ENCODE results near the gene GRIN1. TPM values are rescaled to one million over a fixed set of nuclear protein-coding genes. Genes with fewer than 3 reads are reported as not detected.

GRIN1 gene
- total and polyA plus RNA-seq, 2 of the 13 experiments (the other 11 are each of a cell fraction or from before 2014, with no cell fraction given): 0.13 TPM; not detected in 1

DNA sequence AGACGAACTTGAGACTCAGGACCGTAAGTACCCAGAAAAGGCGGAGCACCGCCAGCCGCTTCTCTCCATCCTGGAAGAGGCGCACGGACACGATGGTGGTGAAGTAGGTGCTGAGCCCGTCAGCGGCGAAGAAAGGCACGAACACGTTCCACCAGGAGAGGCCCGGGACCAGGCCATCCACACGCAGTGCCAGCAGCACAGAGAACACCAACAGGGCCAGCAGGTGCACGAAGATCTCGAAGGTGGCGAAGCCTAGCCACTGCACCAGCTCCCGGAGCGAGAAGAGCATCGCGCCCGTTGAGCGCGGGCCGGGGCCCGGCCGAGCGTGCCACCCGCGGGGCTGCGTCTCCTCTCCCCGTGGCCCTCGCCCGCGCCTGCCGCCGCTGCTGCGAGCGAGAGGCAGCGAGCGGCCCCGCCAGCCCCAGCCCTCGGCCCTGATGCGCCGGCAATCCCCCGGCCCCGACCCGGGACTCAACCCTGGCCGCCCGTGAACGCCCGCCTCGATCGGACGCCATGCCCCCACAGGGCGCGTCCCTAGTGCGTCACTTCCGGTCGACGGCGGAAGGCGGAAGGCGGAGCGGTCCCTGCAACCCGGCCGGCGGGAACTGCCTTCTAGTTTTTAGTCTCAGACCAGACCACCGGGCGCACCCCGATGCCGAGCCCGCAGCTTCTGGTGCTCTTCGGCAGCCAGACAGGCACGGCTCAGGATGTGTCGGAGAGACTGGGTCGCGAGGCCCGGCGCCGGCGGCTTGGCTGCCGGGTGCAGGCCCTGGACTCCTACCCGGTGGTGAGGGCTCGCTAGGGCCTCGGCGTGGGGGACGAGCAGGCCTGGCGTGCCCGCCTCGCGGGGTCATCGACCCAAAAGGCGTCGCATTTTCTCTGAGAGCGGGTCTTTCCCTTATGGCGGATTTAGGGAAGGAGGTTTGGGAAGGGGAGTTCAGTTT lies 66.4 kb downstream of the GRIN1 start, which contains the start of the genes NDOR1 and TMEM203 (continued):
- TF ChIP-seq, protein P1, sequence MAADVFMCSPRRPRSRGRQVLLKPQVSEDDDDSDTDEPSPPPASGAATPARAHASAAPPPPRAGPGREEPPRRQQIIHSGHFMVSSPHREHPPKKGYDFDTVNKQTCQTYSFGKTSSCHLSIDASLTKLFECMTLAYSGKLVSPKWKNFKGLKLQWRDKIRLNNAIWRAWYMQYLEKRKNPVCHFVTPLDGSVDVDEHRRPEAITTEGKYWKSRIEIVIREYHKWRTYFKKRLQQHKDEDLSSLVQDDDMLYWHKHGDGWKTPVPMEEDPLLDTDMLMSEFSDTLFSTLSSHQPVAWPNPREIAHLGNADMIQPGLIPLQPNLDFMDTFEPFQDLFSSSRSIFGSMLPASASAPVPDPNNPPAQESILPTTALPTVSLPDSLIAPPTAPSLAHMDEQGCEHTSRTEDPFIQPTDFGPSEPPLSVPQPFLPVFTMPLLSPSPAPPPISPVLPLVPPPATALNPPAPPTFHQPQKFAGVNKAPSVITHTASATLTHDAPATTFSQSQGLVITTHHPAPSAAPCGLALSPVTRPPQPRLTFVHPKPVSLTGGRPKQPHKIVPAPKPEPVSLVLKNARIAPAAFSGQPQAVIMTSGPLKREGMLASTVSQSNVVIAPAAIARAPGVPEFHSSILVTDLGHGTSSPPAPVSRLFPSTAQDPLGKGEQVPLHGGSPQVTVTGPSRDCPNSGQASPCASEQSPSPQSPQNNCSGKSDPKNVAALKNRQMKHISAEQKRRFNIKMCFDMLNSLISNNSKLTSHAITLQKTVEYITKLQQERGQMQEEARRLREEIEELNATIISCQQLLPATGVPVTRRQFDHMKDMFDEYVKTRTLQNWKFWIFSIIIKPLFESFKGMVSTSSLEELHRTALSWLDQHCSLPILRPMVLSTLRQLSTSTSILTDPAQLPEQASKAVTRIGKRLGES (CRISPR knock-in tag; IDR thresholded peaks at IDR 0.05; ENCODE audit: borderline replicate concordance): no peak
- TF ChIP-seq SIN3A (IDR thresholded peaks at IDR 0.05; ENCODE audit: borderline replicate concordance, low read depth, low read length) (peak; percentile 83; the same call in 1 of the 2 replicates), ZNF501 (CRISPR knock-in tag; IDR thresholded peaks at IDR 0.05) (peak; percentile 95), IRF2 (CRISPR knock-in tag; IDR thresholded peaks at IDR 0.05) (peak; percentile 77; the same call in 1 of the 2 replicates), SMAD3 (CRISPR knock-in tag; IDR thresholded peaks at IDR 0.05) (0 out of 2 replicates have a peak, but pooled peaks have one; percentile 72), ZFP36 (IDR thresholded peaks at IDR 0.05; ENCODE audit: borderline replicate concordance, low read depth, low read length, partially characterized antibody) (no peak), NFATC3 (CRISPR knock-in tag; IDR thresholded peaks at IDR 0.05) (no peak), SETDB1 (CRISPR knock-in tag; IDR thresholded peaks at IDR 0.05; ENCODE audit: borderline replicate concordance) (no peak), ZNF83 (CRISPR knock-in tag; IDR thresholded peaks at IDR 0.05; ENCODE audit: borderline replicate concordance) (no peak), ZNF335 (CRISPR knock-in tag; IDR thresholded peaks at IDR 0.05) (0 out of 2 replicates have a peak, but pooled peaks have one; percentile 56), FLYWCH1 (CRISPR knock-in tag; IDR thresholded peaks at IDR 0.05) (no peak)
- TF ChIP-seq, protein P2, sequence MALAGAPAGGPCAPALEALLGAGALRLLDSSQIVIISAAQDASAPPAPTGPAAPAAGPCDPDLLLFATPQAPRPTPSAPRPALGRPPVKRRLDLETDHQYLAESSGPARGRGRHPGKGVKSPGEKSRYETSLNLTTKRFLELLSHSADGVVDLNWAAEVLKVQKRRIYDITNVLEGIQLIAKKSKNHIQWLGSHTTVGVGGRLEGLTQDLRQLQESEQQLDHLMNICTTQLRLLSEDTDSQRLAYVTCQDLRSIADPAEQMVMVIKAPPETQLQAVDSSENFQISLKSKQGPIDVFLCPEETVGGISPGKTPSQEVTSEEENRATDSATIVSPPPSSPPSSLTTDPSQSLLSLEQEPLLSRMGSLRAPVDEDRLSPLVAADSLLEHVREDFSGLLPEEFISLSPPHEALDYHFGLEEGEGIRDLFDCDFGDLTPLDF (CRISPR knock-in tag; IDR thresholded peaks at IDR 0.05): peak; percentile 89
- TF ChIP-seq, protein P3, sequence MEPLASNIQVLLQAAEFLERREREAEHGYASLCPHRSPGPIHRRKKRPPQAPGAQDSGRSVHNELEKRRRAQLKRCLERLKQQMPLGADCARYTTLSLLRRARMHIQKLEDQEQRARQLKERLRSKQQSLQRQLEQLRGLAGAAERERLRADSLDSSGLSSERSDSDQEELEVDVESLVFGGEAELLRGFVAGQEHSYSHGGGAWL (CRISPR knock-in tag; IDR thresholded peaks at IDR 0.05): peak; percentile 55; the same call in 1 of the 2 replicates
- TF ChIP-seq, protein P4, sequence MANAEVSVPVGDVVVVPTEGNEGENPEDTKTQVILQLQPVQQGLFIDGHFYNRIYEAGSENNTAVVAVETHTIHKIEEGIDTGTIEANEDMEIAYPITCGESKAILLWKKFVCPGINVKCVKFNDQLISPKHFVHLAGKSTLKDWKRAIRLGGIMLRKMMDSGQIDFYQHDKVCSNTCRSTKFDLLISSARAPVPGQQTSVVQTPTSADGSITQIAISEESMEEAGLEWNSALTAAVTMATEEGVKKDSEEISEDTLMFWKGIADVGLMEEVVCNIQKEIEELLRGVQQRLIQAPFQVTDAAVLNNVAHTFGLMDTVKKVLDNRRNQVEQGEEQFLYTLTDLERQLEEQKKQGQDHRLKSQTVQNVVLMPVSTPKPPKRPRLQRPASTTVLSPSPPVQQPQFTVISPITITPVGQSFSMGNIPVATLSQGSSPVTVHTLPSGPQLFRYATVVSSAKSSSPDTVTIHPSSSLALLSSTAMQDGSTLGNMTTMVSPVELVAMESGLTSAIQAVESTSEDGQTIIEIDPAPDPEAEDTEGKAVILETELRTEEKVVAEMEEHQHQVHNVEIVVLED (CRISPR knock-in tag; IDR thresholded peaks at IDR 0.05; ENCODE audit: borderline replicate concordance): peak; percentile 81
- TF ChIP-seq, protein P5, sequence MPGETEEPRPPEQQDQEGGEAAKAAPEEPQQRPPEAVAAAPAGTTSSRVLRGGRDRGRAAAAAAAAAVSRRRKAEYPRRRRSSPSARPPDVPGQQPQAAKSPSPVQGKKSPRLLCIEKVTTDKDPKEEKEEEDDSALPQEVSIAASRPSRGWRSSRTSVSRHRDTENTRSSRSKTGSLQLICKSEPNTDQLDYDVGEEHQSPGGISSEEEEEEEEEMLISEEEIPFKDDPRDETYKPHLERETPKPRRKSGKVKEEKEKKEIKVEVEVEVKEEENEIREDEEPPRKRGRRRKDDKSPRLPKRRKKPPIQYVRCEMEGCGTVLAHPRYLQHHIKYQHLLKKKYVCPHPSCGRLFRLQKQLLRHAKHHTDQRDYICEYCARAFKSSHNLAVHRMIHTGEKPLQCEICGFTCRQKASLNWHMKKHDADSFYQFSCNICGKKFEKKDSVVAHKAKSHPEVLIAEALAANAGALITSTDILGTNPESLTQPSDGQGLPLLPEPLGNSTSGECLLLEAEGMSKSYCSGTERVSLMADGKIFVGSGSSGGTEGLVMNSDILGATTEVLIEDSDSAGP (CRISPR knock-in tag; IDR thresholded peaks at IDR 0.05; ENCODE audit: borderline replicate concordance): peak; percentile 54; the same call in 1 of the 2 replicates
- TF ChIP-seq, protein P6, sequence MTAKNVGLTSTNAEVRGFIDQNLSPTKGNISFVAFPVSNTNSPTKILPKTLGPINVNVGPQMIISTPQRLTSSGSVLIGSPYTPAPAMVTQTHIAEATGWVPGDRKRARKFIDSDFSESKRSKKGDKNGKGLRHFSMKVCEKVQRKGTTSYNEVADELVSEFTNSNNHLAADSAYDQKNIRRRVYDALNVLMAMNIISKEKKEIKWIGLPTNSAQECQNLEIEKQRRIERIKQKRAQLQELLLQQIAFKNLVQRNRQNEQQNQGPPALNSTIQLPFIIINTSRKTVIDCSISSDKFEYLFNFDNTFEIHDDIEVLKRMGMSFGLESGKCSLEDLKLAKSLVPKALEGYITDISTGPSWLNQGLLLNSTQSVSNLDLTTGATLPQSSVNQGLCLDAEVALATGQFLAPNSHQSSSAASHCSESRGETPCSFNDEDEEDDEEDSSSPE (CRISPR knock-in tag; IDR thresholded peaks at IDR 0.05): peak; percentile 95
- TF ChIP-seq, protein P7, sequence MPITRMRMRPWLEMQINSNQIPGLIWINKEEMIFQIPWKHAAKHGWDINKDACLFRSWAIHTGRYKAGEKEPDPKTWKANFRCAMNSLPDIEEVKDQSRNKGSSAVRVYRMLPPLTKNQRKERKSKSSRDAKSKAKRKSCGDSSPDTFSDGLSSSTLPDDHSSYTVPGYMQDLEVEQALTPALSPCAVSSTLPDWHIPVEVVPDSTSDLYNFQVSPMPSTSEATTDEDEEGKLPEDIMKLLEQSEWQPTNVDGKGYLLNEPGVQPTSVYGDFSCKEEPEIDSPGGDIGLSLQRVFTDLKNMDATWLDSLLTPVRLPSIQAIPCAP (CRISPR knock-in tag; IDR thresholded peaks at IDR 0.05; ENCODE audit: low read depth): no peak

All from HepG2 (cell line).